Activated naive CD4-positive, alpha-beta T cell treated with Interleukin-2 at 50 U/mL for 16 hours (primary cell): ENCODE measurements around the gene C1QL3.

Experiments used
- DNase-seq: peaks from one replicate; pipeline ENCODE4 v3.0.0-alpha.2; 2020

Gene C1QL3

GRCh38 chr10:16491933-16492332 is 29.7 kb downstream of the C1QL3 start:
- DNase-seq: no peak

GRCh38 chr10:16490511-16490910 is 31.2 kb downstream of the C1QL3 start:
- no peak for DNase-seq

- DNase-seq: no peak
Measured at GRCh38 chr10:16483241-16483917, 38.3 kb downstream of the C1QL3 start.

GRCh38 chr10:16481052-16481728 is 40.5 kb downstream of the C1QL3 start:
- no peak for DNase-seq

- DNase-seq: no peak
Measured at GRCh38 chr10:16478801-16479200, 42.9 kb downstream of the C1QL3 start.

- no peak for DNase-seq
Measured at GRCh38 chr10:16477757-16478156, 43.9 kb downstream of the C1QL3 start.

GRCh38 chr10:16472828-16473227 is 48.9 kb downstream of the C1QL3 start:
- DNase-seq: no peak

- DNase-seq: peak; percentile 30
Measured at GRCh38 chr10:16470747-16471146, 50.9 kb downstream of the C1QL3 start.

- DNase-seq: no peak
Measured at GRCh38 chr10:16466001-16466400, 55.7 kb downstream of the C1QL3 start.
